Measurements from ENCODE around the gene HOXA2. TPM values are rescaled to one million over a fixed set of nuclear protein-coding genes. Genes with fewer than 3 reads are reported as not detected.

Gene HOXA2
- total RNA-seq, 1 donor from 2014 or later = 1.1 TPM

DNA sequence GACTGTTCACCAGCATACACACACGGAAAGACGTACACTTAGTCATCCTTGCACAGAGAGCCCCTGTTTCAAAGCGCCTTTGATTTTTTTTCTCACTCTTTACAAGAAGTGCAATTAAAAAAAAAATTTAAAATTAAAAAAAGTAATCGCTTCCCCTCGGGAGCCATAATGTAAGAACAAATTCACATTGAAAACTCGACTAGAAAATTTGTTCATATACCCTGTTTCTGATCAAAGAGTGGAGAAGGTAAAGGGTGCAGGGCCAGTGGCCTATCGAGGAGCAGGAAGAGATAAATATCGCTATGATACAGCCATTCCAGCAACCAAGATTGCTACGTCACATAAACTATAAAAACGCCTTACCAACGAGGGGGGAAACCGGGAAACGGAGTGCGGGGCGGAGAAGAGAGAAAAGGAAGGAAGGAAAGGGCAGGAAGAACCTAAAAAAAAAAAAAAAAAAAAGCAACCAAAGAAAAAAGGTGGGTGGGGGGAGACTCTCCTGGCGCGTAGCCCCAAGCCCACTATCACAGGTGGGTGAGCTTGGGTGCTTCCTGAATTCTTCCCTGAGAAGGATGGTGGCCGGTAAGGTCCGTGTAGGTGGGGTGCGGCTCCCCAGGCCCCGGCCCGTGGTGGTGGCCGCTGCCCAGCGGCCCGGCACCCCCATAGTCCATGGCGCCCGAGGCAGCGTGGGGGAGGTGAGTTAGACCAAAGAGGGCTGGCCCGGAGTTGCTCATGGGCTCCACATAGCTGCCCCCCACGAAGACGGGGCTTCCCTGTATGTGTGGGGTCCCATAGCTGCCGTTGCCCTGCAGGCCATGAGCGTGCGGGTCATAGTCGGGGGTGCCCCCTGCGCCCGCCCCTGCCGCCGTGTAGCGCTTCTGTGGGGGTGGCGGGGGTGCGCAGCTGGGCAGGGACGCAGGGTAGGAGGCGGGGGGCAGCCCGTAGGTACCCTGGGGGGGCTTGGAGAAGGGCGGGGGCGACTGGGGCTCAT is 5.2 kb upstream of the HOXA2 start:
- H3K27me3 Mint-ChIP-seq (ENCODE audit: unreplicated experiment) = peaks cover 41% of the 10 kb centered on the region
- H3K9me3 Mint-ChIP-seq (ENCODE audit: unreplicated experiment) = no peaks in the 10 kb centered on the region
- peaks cover 48% of the 10 kb centered on the region for H3K4me1 Mint-ChIP-seq (ENCODE audit: unreplicated experiment)
- H3K27ac Mint-ChIP-seq (ENCODE audit: unreplicated experiment) = no peak overlapping the region
- no peak for DNase-seq (ENCODE audit: low spot score)
- TF ChIP-seq, protein P1, sequence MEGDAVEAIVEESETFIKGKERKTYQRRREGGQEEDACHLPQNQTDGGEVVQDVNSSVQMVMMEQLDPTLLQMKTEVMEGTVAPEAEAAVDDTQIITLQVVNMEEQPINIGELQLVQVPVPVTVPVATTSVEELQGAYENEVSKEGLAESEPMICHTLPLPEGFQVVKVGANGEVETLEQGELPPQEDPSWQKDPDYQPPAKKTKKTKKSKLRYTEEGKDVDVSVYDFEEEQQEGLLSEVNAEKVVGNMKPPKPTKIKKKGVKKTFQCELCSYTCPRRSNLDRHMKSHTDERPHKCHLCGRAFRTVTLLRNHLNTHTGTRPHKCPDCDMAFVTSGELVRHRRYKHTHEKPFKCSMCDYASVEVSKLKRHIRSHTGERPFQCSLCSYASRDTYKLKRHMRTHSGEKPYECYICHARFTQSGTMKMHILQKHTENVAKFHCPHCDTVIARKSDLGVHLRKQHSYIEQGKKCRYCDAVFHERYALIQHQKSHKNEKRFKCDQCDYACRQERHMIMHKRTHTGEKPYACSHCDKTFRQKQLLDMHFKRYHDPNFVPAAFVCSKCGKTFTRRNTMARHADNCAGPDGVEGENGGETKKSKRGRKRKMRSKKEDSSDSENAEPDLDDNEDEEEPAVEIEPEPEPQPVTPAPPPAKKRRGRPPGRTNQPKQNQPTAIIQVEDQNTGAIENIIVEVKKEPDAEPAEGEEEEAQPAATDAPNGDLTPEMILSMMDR (IDR thresholded peaks at IDR 0.05; ENCODE audit: unreplicated experiment) = no peak
- no peaks in the 10 kb centered on the region for H3K36me3 Mint-ChIP-seq (ENCODE audit: low read depth, unreplicated experiment)
- H3K4me3 Mint-ChIP-seq (ENCODE audit: unreplicated experiment) = peak overlapping the region; percentile 63

DNA sequence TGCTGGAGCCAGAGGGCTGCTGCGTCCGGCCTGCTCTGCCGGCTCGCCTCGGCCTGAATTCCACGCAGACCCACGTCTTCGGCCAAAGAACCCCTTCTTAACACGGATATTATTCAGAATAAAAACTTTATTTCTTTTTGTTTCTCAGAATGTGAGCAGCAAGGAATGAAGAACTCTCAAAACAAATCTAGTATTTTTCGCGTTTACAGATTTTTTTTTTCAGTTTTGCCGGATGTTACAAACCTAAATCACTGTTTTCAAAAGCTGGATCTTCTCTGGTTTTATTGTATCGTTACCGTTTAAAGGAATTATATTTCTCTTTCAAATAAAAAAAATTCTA is 4.4 kb upstream of the HOXA2 start:
- no peak for DNase-seq (ENCODE audit: low spot score)
- no peak overlapping the region for H3K4me3 Mint-ChIP-seq (ENCODE audit: unreplicated experiment)
- peaks cover 44% of the 10 kb centered on the region for H3K27me3 Mint-ChIP-seq (ENCODE audit: unreplicated experiment)
- no peaks in the 10 kb centered on the region for H3K9me3 Mint-ChIP-seq (ENCODE audit: unreplicated experiment)
- no peaks in the 10 kb centered on the region for H3K36me3 Mint-ChIP-seq (ENCODE audit: low read depth, unreplicated experiment)
- TF ChIP-seq, protein P1 (IDR thresholded peaks at IDR 0.05; ENCODE audit: unreplicated experiment) = no peak
- H3K27ac Mint-ChIP-seq (ENCODE audit: unreplicated experiment) = no peak overlapping the region
- peaks cover 52% of the 10 kb centered on the region for H3K4me1 Mint-ChIP-seq (ENCODE audit: unreplicated experiment)

DNA sequence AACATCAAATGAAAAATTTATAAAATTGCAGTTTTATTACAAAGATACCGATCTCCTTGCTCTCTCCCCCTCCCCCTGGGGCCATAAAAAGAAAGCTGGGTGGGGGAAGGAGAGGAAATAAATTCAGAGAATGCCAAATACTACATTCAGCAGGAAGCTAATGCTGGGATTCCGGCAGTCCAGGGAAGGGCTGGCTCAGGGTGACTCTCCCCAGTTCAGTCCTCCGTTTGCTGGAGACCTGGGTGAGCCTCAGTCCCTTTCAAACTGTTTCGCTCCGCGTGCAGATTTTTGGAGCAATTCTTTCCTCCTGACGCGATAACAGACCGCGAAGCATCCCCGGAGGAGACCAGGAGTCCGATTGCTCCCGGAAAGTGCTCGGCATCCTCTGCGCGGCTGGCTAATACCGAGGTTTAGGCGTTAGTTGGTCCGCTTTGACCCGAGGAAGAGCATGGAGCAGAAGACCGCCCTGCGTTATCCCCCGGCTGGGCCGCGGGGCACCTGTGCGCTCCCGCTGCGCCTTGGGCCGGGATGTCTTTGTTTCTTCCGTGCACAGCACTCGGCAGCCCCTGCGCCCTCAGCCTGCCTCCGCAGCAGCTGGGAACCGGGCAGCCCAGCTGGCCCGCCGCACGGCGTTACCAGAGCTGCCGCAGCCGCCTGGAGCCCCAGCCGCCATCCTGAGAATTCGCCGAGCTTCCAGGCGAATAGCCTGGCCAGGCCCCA is 3.9 kb upstream of the HOXA2 start:
- Mint-ChIP-seq H3K36me3 (ENCODE audit: low read depth, unreplicated experiment) (peaks cover 4% of the 10 kb centered on the region), H3K4me3 (ENCODE audit: unreplicated experiment) (peak overlapping the region; percentile 42), H3K27me3 (ENCODE audit: unreplicated experiment) (peaks cover 43% of the 10 kb centered on the region), H3K9me3 (ENCODE audit: unreplicated experiment) (no peaks in the 10 kb centered on the region), H3K27ac (ENCODE audit: unreplicated experiment) (peak overlapping the region; percentile 52), H3K4me1 (ENCODE audit: unreplicated experiment) (peaks cover 57% of the 10 kb centered on the region)
- DNase-seq (ENCODE audit: low spot score) = no peak
- TF ChIP-seq, protein P1 (IDR thresholded peaks at IDR 0.05; ENCODE audit: unreplicated experiment) = no peak

DNA sequence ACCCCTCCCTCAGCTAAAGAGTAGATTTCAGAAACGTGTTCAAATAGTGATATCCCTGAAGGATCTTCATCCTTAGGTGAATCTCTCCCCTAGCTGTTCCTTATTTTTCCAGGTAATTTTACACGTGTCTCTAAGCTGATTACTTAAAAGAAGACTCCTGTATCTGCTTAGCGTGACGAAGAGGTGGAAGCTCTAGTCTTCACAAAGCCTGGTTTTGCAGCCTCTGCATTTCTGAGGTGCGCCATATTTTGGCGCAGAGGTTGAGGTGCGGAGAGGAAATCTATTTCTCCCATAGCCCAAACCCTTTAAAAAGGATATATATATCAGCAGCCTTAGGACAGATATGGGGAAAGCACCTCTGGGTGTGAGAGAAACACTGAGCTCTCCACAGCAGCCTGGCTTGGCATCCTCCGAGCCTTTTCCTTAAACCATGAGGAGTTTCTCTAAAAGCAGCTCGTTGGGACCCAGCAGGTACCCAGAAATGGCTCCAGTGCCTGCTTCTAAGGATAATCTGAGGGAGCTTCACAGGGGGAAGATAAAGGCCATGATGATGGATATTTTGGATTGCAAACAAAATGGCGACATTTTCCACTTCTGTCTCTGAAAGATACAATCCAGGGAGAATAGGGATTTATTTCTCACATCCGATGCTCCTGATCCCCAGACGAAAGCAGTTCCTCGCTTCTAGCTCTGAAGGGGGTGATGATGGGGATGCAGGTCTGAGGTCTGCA is 3.0 kb upstream of the HOXA2 start:
- Mint-ChIP-seq H3K27me3 (ENCODE audit: unreplicated experiment) (peaks cover 40% of the 10 kb centered on the region), H3K27ac (ENCODE audit: unreplicated experiment) (no peak overlapping the region), H3K9me3 (ENCODE audit: unreplicated experiment) (no peaks in the 10 kb centered on the region), H3K4me3 (ENCODE audit: unreplicated experiment) (peak overlapping the region; percentile 42), H3K4me1 (ENCODE audit: unreplicated experiment) (peaks cover 60% of the 10 kb centered on the region), H3K36me3 (ENCODE audit: low read depth, unreplicated experiment) (peaks cover 4% of the 10 kb centered on the region)
- TF ChIP-seq, protein P1 (IDR thresholded peaks at IDR 0.05; ENCODE audit: unreplicated experiment) = no peak
- no peak for DNase-seq (ENCODE audit: low spot score)
